Bronchial epithelial cell (primary cell): ENCODE measurements around the gene PARVB. TPM values are rescaled to one million over a fixed set of nuclear protein-coding genes. Genes with fewer than 3 reads are reported as not detected.

Experiments used
- DNase-seq: peaks from one replicate; pipeline ENCODE4 v3.0.0-alpha.2; 2010; ENCODE audit warnings: low read depth
- FAIRE-seq: peaks from 2 replicates; lab custom pipeline; 2011; peaks lifted over from hg19 to GRCh38; lab: Jason Lieb, UNC
- H3K27me3 ChIP-seq: 2 replicates; pipeline ENCODE4 v1.5.1; 2011; ENCODE audit warnings: low read length; ENCODE audit not compliant: control insufficient read depth, insufficient read depth
- H3K36me3 ChIP-seq: 2 replicates; pipeline ENCODE4 v1.5.1; 2011; ENCODE audit warnings: low read length; ENCODE audit not compliant: control insufficient read depth, insufficient read depth
- H3K4me3 ChIP-seq: 2 replicates; pipeline ENCODE4 v1.5.1; 2011; ENCODE audit warnings: mild to moderate bottlenecking, low read depth, low read length, control low read depth
- total RNA-seq: library from RNA; depleted of rRNA; stranded (reverse); fragments of >200 nt; gene quantifications from 2 replicates; pipeline ENCODE4 v1.2.1, GENCODE V29; 2014
- TF ChIP-seq, protein P1 (sequence below): IDR thresholded peaks from 2 replicates; pipeline ENCODE4 v1.5.1; 2011; ENCODE audit warnings: mild to moderate bottlenecking, moderate library complexity, low read length, control low read depth, inconsistent platforms; ENCODE audit not compliant: insufficient read depth, severe bottlenecking

The PARVB gene
- total RNA-seq, 1 donor from 2014 or later = 3.4 TPM

DNA sequence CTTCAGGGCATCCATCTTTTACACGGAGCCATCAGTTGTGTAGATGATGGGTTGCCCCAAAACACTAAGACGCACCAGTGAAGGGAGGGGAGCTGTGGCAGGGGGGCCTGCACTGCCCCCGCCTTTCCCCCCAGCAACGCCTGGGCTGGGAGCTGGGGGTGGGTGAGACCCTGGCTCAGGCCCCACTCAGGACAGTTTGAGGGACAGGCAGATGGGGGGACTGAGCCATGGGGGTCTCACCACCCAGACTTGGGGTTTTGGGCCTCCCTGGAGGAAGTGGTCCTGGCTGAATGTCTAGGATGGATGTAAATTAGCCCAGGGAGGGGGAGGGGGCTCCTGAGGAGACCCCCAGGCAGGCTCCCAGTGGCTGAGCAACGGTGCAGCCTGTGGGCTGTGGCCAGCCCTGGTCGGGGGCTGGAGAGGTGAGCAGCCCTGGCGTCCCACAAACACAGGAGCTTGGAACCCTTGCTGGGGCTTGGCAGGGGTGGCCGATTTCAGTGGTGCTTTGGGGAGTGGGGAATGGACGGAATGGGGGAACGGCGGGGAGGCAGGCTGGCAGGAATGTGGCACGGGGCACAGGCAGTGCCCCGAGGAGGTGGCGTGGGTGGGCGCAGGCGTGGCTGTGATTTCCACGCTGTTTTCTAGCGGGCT lies 6.1 kb downstream of the PARVB start:
- Histone ChIP-seq H3K27me3 (no peaks in the 10 kb centered on the region), H3K4me3 (no peak overlapping the region), H3K36me3 (no peaks in the 10 kb centered on the region)
- TF ChIP-seq, protein P1, sequence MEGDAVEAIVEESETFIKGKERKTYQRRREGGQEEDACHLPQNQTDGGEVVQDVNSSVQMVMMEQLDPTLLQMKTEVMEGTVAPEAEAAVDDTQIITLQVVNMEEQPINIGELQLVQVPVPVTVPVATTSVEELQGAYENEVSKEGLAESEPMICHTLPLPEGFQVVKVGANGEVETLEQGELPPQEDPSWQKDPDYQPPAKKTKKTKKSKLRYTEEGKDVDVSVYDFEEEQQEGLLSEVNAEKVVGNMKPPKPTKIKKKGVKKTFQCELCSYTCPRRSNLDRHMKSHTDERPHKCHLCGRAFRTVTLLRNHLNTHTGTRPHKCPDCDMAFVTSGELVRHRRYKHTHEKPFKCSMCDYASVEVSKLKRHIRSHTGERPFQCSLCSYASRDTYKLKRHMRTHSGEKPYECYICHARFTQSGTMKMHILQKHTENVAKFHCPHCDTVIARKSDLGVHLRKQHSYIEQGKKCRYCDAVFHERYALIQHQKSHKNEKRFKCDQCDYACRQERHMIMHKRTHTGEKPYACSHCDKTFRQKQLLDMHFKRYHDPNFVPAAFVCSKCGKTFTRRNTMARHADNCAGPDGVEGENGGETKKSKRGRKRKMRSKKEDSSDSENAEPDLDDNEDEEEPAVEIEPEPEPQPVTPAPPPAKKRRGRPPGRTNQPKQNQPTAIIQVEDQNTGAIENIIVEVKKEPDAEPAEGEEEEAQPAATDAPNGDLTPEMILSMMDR = no peak
- FAIRE-seq (no peak), DNase-seq (no peak)

- FAIRE-seq (no peak), DNase-seq (no peak)
- H3K4me3 ChIP-seq = no peak overlapping the region
- H3K36me3 ChIP-seq = no peaks in the 10 kb centered on the region
- H3K27me3 ChIP-seq = no peaks in the 10 kb centered on the region
- TF ChIP-seq, protein P1 = no peak
Measured at GRCh38 chr22:44030702-44031082, 6.6 kb downstream of the PARVB start.

DNA sequence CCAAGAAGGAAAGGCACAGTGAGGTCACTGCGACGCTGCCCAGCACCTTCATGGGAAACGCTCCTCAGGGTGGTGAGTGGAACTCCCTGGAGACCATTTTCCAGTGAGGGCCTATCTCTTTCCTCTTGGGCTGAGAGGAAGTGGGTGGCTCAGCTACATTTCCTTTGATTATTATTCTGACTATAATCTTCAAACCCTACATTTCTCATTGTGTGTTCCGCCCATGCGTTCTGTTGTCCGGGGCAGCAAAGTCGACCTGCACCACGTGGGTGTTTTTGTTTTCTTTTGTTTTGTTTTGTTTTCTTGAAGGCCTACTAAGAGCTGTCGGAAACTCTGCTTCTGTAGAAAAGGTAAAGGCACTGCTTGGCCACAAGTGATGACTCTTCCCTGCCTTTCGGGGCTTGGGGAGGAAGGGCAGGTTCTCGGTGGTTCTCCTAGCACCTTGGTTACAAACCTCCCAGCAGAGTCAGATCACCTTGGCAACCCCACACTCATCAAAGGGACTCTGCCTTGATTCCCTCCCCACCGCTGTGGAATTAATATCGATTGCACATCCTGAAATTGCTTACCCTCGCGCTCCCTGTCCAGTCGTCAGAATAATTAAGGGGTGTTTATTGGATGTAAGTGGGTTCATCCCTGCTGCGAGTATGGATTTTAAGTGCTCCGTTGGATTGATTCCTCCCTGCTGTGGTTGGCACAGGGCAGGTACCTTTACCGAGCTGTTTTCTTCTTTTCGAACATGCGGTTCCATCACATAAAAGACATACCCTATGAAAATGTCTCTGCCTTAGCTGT lies 7.3 kb downstream of the PARVB start:
- TF ChIP-seq, protein P1 = no peak
- no peak for FAIRE-seq
- Histone ChIP-seq H3K4me3 (no peak overlapping the region), H3K27me3 (no peaks in the 10 kb centered on the region), H3K36me3 (no peaks in the 10 kb centered on the region)
- DNase-seq = no peak

DNA sequence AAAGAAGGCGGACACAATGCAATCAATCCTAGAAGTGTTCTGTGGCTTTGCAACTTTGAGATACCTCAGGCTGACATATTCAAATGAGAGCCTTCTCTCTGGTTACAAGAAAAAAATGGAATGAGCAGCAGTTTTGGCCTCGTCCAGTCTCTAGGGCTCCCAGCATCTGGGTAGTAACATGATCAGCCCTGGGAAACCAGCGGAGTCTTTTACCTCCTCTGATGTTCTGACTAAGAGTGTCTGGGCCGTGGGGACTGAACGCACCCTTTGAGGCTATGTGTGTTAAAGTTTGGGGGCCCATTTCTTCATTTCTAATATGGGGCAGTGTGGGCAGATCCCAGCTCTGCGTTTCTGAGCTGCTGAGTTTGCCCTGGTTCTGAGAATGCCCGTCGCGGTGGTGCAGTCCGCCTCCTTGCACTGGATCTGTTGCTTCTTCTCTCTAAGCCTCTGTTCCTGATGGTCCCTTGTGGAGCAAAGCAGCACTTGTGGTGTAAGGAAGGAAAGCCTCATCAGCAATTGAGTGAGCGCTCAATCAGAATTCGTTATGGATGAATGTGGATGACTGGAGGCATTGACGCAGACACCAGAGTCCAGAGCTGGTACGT lies 8.1 kb downstream of the PARVB start:
- TF ChIP-seq, protein P1 = no peak
- FAIRE-seq (no peak), DNase-seq (no peak)
- Histone ChIP-seq H3K4me3 (no peak overlapping the region), H3K36me3 (no peaks in the 10 kb centered on the region), H3K27me3 (no peaks in the 10 kb centered on the region)

- TF ChIP-seq, protein P1 = no peak
- FAIRE-seq (peak; percentile 52), DNase-seq (no peak)
- Histone ChIP-seq H3K36me3 (no peaks in the 10 kb centered on the region), H3K4me3 (no peak overlapping the region), H3K27me3 (no peaks in the 10 kb centered on the region)
Measured at GRCh38 chr22:44033287-44033686, 9.2 kb downstream of the PARVB start.
